HL-60 (cell line): Measurements from ENCODE around the gene AMN.

Experiments used
- DNase-seq, 2 experiments: peaks; one replicate each; pipeline ENCODE4 v3.0.0-alpha.2; 2010 to 2020; ENCODE audit warnings: low read depth in 1 of 2, low spot score in 1 of 2
- H3K27ac ChIP-seq: fragments of 250-450 bp; sonication (Bioruptor Pico); replicated peaks from 2 replicates; pipeline ENCODE4 v1.5.1; 2020; ENCODE audit warnings: mild to moderate bottlenecking, moderate library complexity
- H3K27me3 ChIP-seq: fragments of 250-450 bp; sonication (Bioruptor Pico); 2 replicates; pipeline ENCODE4 v1.5.1; 2021; ENCODE audit warnings: mild to moderate bottlenecking, moderate library complexity; ENCODE audit not compliant: insufficient read depth, poor library complexity, severe bottlenecking
- H3K4me3 ChIP-seq: replicated peaks from 2 replicates; pipeline ENCODE4 v1.5.1; 2011; ENCODE audit warnings: mild to moderate bottlenecking, control low read depth, low read length; ENCODE audit not compliant: insufficient read depth
- GABPA ChIP-seq: IDR thresholded peaks from 2 replicates; pipeline ENCODE4 v1.6.1; 2012; ENCODE audit warnings: low read depth
- POLR2AphosphoS5 ChIP-seq: IDR thresholded peaks from 2 replicates; pipeline ENCODE4 v1.6.1; 2012; ENCODE audit warnings: low read depth
- SPI1 ChIP-seq: IDR thresholded peaks from 2 replicates; pipeline ENCODE4 v1.6.1; 2012; ENCODE audit warnings: low read depth, mild to moderate bottlenecking, borderline replicate concordance
- TF ChIP-seq, protein P1 (sequence below): IDR thresholded peaks from 2 replicates; pipeline ENCODE4 v1.6.1; 2012; ENCODE audit warnings: low read depth; ENCODE audit not compliant: insufficient replicate concordance
- TF ChIP-seq, protein P2 (sequence below): IDR thresholded peaks from one replicate; pipeline ENCODE4 v1.5.1; 2011; ENCODE audit warnings: low read length, control low read depth, inconsistent platforms; ENCODE audit not compliant: insufficient read depth

The AMN gene

GRCh38 chr14:102943979-102944378 is 21.5 kb downstream of the AMN start:
- H3K27ac ChIP-seq = no peak overlapping the region
- no peaks in the 10 kb centered on the region for H3K27me3 ChIP-seq
- no peak overlapping the region for H3K4me3 ChIP-seq
- no peak for TF ChIP-seq GABPA
- TF ChIP-seq POLR2AphosphoS5 = no peak
- TF ChIP-seq, protein P1, sequence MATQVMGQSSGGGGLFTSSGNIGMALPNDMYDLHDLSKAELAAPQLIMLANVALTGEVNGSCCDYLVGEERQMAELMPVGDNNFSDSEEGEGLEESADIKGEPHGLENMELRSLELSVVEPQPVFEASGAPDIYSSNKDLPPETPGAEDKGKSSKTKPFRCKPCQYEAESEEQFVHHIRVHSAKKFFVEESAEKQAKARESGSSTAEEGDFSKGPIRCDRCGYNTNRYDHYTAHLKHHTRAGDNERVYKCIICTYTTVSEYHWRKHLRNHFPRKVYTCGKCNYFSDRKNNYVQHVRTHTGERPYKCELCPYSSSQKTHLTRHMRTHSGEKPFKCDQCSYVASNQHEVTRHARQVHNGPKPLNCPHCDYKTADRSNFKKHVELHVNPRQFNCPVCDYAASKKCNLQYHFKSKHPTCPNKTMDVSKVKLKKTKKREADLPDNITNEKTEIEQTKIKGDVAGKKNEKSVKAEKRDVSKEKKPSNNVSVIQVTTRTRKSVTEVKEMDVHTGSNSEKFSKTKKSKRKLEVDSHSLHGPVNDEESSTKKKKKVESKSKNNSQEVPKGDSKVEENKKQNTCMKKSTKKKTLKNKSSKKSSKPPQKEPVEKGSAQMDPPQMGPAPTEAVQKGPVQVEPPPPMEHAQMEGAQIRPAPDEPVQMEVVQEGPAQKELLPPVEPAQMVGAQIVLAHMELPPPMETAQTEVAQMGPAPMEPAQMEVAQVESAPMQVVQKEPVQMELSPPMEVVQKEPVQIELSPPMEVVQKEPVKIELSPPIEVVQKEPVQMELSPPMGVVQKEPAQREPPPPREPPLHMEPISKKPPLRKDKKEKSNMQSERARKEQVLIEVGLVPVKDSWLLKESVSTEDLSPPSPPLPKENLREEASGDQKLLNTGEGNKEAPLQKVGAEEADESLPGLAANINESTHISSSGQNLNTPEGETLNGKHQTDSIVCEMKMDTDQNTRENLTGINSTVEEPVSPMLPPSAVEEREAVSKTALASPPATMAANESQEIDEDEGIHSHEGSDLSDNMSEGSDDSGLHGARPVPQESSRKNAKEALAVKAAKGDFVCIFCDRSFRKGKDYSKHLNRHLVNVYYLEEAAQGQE = no peak
- TF ChIP-seq, protein P2, sequence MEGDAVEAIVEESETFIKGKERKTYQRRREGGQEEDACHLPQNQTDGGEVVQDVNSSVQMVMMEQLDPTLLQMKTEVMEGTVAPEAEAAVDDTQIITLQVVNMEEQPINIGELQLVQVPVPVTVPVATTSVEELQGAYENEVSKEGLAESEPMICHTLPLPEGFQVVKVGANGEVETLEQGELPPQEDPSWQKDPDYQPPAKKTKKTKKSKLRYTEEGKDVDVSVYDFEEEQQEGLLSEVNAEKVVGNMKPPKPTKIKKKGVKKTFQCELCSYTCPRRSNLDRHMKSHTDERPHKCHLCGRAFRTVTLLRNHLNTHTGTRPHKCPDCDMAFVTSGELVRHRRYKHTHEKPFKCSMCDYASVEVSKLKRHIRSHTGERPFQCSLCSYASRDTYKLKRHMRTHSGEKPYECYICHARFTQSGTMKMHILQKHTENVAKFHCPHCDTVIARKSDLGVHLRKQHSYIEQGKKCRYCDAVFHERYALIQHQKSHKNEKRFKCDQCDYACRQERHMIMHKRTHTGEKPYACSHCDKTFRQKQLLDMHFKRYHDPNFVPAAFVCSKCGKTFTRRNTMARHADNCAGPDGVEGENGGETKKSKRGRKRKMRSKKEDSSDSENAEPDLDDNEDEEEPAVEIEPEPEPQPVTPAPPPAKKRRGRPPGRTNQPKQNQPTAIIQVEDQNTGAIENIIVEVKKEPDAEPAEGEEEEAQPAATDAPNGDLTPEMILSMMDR = no peak
- TF ChIP-seq SPI1 = no peak
- DNase-seq = peak in 1 of 2 experiments; percentile 53

DNA sequence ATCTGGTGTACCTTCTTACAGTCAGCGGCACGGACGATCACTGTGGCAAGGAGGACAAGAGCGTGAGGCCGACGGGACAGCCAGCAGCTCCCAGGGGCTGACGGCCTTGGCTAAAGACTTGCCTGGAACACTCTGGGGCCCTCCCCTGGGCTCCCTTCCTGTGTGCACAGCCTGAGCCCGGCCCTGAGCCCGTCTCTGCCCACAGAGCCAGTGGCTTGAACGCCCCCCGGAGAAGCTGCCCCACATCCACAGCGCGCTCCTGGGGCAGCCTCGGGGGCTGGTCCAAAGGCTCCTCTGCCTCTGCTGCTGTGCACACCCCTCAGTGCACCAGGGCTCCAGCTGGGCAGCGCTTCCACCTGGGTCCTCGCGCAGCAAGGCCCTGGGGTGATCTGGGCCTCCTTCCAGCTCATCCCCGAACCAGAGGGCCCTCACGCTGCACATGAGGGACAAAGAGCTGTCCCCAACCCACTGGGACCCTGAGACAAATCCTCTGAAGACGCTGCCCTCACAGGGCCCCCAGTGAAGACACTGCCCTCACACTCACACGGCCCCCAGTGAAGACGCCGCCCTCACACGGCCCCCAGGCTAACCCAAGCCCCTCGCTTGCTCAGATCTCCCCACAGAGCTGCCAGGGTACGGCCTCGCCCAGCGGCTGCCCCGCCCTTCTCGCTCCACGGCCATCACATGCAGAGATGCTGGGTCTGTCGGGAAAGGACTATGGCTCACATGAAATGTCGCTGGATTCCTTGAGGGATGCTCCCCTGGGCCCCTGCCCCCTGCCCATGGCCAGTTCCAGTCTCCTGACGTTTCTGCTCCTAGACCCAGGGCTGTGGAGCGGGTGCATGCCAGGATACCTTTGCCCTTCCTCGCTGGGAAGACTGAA is 22.2 kb downstream of the AMN start:
- H3K4me3 ChIP-seq = no peak overlapping the region
- no peak for TF ChIP-seq SPI1
- TF ChIP-seq, protein P1 = no peak
- no peak for TF ChIP-seq GABPA
- TF ChIP-seq, protein P2 = no peak
- TF ChIP-seq POLR2AphosphoS5 = no peak
- no peak overlapping the region for H3K27ac ChIP-seq
- no peaks in the 10 kb centered on the region for H3K27me3 ChIP-seq
- no peak for DNase-seq

GRCh38 chr14:102945346-102946130 is 23.1 kb downstream of the AMN start:
- TF ChIP-seq POLR2AphosphoS5 (no peak), GABPA (no peak)
- TF ChIP-seq, protein P1 = no peak
- no peaks in the 10 kb centered on the region for H3K27me3 ChIP-seq
- no peak for DNase-seq
- H3K27ac ChIP-seq = no peak overlapping the region
- no peak overlapping the region for H3K4me3 ChIP-seq
